D721Med (cell line): Measurements from ENCODE around the gene SNRNP48.

Experiments
- DNase-seq: peaks from one replicate; pipeline ENCODE4 v3.0.0; 2011; ENCODE audit warnings: low spot score; ENCODE audit not compliant: insufficient read length
- FAIRE-seq: peaks from 2 replicates; lab custom pipeline; 2011; peaks lifted over from hg19 to GRCh38; lab: Jason Lieb, UNC
- CTCF ChIP-seq: IDR thresholded peaks from 2 replicates; pipeline ENCODE4 v1.5.1; 2012; ENCODE audit warnings: mild to moderate bottlenecking, control low read depth; ENCODE audit not compliant: insufficient read depth; ENCODE audit errors: missing control alignments

SNRNP48 gene

DNA sequence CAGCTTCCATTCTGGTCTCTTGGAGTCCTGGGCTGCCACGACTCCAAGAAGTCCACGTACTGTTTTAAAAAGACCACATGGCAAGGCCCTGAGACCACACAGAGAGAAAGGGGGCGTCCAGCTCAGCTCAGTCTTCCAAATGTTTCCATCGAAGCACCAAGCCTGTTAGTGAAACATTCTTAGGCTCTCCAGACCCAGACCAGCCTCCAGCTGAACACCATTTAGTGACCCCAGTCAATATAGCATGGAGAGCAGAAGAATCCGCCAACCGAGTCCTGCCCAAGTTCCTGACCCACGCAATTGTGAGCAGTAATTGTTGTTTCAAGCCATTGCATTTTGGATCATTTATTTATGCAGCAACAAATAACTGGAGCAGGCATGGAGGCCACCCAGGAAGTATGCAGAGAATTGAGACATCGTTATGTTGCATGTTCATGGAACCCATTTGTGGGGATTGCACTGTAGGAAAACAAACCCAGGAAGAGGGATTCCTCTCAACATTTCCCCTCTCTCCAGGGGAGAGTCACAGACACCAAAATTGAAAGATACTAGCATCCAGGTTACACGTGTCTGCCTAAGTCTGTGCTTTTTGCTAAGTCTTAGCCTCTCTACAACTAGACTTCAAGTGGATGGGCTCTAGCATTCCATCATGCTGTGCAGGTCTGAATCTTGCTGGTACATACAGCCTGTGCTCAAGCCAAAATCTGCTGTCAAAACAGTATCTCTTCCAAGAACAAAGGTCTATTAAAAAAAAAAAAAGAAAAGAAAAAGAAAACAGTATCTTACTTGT, 42.7 kb downstream of the SNRNP48 start:
- no peak for FAIRE-seq
- no peak for TF ChIP-seq CTCF
- no peak for DNase-seq

- no peak for TF ChIP-seq CTCF
- DNase-seq (no peak), FAIRE-seq (no peak)
These were observed 43.4 kb downstream of the SNRNP48 start for GRCh38 chr6:7633361-7633760.

- FAIRE-seq (no peak), DNase-seq (no peak)
- no peak for TF ChIP-seq CTCF
These were observed 46.2 kb downstream of the SNRNP48 start for GRCh38 chr6:7636151-7636550.

DNA sequence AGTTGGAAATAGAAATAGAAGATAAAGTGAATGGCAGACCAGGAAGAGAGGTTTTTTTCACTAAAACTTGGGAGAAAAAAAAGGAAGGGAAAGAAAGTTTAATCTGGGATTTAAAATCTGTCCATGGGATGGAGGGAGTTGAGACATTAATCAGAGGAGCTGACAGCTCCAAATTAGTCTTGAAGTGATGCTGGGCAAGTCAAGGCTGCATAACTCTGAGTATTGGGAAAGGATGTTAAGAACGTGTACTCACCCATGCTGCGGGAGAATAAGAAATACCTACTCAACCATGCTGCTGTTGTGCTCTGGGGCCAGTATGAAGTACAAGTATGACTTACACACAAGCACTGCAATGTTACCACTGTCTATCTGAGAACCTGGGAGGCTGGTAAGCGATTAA, 47.5 kb downstream of the SNRNP48 start:
- no peak for DNase-seq
- FAIRE-seq, result no peak
- TF ChIP-seq CTCF, result no peak

DNA sequence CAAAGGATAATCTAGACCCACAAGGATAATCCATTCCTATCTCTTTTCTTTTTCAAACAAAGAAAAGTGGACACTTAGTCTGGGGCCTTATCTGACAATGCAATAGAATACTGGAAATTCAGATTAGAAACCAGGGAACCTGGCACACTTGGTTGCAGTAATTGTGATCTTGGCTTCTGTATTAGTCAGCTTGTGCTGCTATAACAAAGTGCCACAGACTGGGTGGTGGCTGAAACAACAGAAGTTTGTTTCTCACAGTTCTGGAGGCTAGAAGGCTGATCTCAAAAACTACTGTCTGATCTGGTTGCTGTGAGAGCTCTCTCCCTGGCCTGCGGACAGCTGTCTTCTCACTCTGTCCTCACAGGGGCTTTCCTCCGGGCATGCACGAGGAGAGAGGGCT, 49.4 kb downstream of the SNRNP48 start:
- no peak for TF ChIP-seq CTCF
- FAIRE-seq (no peak), DNase-seq (no peak)

- TF ChIP-seq CTCF, result no peak
- no peak for DNase-seq
- no peak for FAIRE-seq
These were observed 50.0 kb downstream of the SNRNP48 start for GRCh38 chr6:7640016-7640415.
